HG03575 (cell line): ENCODE measurements around the gene ZNF799.
"Not testable (repeated sequence)": the region's sequence is repeated elsewhere in the genome, so short reads cannot be mapped to it uniquely, and the experiment has no call there.

Source experiments
- ATAC-seq: cut with Tn5 transposase; IDR thresholded peaks from one replicate; pipeline ENCODE4 v1.9.1; 2021; ENCODE audit not compliant: unreplicated experiment, insufficient number of reproducible peaks, low FRiP score; ENCODE audit errors: extremely low read depth

ZNF799 gene

DNA sequence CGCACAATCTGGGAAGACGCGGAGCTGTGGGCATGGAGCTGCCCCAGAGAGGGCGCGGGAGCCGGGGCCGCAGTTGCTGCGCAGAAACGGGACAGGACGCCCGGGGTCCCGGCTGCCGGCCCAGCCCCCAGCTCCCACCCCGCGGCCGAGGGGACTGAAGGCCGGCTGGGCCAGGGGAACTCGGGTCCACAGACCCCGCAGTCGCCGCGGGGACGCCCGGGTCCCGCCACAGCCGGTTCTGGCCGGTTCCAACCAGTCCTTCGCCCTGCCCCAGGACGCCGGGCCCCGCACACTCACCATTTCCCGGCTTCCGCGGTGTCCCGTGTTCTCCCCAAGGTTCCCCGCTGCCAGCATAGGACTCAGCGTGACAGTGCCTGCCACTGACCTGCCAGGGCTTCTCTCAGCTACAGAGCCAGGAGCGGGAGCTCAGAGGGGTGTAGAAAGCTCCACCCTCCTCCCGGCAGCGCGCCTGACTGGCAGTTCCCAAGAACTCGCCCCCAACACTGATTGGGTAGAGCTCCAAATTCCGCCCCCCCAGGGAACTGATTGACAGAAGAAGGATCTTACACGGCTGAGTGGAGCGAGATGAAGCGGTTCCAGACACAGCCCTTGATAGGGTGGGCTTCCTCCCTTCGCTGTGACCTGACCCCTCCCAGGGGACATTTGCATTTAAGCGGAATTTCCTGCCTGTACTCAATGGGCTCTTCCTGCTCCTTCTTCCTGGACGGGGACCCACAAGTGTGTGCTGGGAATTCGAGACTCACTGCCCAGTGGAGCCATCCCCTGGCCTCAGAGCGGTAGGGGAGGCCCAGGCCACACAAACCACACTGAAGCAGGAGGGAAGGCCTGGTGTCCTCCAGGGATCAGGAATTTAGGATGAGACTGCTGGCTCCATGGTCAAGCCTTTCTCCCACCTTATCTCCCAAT is 35.6 kb downstream of the ZNF799 start, which contains the start of gene ZNF442:
TSS of gene ZNF442 (minus strand) at position 448 of the 927 bp plus-strand sequence. CDS start 2,052 bp downstream, outside the sequence.
- ATAC-seq: no peak

DNA sequence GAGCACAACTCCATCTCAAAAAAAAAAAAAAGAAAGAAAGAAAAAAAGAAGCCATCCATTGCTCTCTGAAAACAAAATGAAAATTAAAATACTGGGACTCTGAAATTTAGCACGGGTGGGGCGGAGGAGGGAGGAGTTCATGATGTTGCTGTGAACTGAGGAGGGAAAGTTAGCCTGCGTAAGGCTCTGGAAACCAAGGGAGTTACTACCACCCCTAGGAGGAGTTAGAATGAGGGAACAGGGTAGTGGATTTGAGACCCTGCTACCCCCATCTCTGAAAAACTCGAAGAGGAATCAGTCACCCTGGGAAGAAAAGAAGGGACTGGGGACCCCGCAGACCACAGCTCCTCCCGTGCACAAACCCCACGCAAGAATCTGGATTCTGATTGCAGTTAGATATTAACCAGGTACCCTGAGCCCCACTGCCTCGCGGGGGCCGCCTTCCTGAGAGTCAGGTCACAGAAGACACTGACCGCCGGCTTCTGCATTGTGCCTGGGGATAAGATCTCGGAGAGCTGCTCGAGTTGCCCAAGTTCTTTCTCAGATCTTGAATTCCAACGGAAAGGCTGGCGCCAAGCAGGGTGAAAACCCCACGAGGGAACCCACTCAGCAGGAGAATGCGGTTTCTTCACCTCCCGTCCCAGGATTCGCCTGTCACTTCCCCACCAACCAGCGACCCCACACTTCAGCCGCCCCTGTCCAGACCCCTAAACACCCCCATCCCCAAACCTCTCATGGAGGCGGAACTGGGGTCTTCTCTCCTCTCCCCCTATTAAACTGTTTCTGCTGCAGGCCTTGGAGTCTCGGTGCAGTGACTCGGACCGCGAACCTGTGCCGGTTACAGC is 36.5 kb downstream of the ZNF799 start:
- no peak for ATAC-seq

GRCh38 chr19:12362236-12362635 is 38.8 kb downstream of the ZNF799 start:
- ATAC-seq: not testable (repeated sequence)

DNA sequence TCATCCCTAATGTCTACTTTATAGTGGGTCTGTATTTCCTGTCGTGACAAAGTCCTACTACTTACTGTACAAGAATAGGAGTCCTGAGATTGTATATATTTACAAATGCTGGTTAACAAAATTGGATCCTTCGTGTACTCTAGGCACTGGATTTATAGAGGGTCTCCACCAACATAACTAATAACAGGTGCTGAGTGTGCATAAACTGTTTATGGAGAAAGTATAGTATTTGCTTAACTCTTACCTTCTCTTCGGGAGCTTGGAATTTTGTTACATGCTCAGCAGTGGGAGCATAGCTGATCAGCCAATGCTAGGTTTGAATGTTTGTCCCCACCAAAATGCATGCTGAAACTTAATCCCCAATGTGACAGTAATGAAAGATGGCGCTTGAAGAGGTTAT is 47.7 kb downstream of the ZNF799 start:
- no peak for ATAC-seq

GRCh38 chr19:12350890-12351197 is 50.2 kb downstream of the ZNF799 start:
- ATAC-seq: no peak

DNA sequence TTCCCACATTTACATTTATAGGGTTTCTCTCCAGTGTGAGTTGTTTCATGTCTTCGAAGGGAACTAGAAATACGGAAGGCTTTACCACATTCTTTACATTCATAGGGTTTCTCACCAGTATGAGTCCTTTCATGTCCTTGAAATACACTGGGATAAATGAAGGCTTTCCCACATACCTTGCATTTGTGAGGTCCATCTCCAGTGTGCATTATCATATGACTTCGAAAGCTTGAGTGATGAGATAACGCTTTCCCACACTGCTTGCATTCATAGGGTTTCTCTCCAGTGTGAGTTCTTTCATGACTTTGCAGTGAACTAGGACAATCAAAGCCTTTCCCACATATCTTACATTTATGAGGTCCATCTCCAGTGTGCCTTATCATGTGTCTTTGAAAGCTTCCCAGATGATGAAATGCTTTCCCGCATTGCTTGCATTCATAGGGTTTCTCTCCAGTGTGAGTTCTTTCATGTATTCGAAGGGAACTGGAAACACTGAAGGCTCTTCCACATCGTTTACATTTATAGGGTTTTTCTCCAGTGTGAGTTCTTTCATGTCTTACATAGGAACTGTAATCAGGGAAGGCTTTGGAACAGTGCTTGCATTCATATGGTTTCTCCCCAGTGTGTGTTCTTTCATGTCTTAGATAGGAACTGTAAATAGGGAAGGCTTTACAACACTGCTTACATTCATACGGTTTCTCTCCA is 50.7 kb downstream of the ZNF799 start:
- no peak for ATAC-seq

DNA sequence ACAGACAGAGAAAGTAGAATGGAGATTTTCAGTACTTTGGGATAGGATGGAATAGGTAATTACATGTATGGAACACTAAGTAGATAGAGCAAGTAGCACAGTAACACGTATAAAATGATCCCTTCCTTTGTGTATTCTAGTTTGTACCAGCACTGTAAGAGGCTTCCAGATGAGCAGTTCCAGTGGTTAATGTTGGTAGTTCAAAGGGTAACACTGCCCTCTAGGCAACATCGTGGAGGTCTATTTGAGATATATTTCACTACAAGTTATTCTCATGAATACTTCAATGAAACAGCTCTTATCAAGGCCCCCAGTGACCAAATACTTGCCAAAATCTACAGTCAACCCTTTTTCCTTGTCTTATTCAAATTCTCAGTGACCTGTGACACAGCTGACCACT is 54.2 kb downstream of the ZNF799 start:
- ATAC-seq: no peak

GRCh38 chr19:12345197-12345596 is 55.9 kb downstream of the ZNF799 start:
- no peak for ATAC-seq
